Lung (tissue), 12 donors: ENCODE data around the gene DYNLRB1. TPM values are rescaled to one million over a fixed set of nuclear protein-coding genes. Genes with fewer than 3 reads are reported as not detected.

ENCODE experiments used
- ATAC-seq: fragments of 200-7000 bp; cut with Tn5 transposase; one replicate; pipeline ENCODE4 v1.9.1; 2020; ENCODE audit warnings: moderate number of reproducible peaks; ENCODE audit not compliant: insufficient read depth, low FRiP score
- DNase-seq, 3 donors: peaks; one replicate each; pipeline ENCODE4 v3.0.0-alpha.2; 2013 to 2017
- H3K27ac ChIP-seq, 2 donors: one replicate each; pipeline ENCODE4 v1.5.1; 2013; ENCODE audit warnings: mild to moderate bottlenecking in 2 of 2, moderate library complexity in 2 of 2, control low read depth in 1 of 2, inconsistent platforms in 1 of 2, low read depth in 1 of 2, low read length in 1 of 2
- H3K27me3 ChIP-seq, 3 donors: one replicate each; pipeline ENCODE4 v1.5.1; 2013; ENCODE audit warnings: low read length in 2 of 3; ENCODE audit not compliant: control insufficient read depth in 3 of 3, insufficient read depth in 3 of 3
- H3K36me3 ChIP-seq, 4 donors: one replicate each; pipeline ENCODE4 v1.5.1; 2013; ENCODE audit warnings: low read length in 4 of 4, mild to moderate bottlenecking in 1 of 4, moderate library complexity in 1 of 4; ENCODE audit not compliant: control insufficient read depth in 4 of 4, insufficient read depth in 4 of 4
- H3K4me1 ChIP-seq, 5 donors: one replicate each; pipeline ENCODE4 v1.5.1; 2013; ENCODE audit warnings: low read length in 5 of 5, mild to moderate bottlenecking in 2 of 5, moderate library complexity in 1 of 5; ENCODE audit not compliant: control insufficient read depth in 5 of 5, insufficient read depth in 5 of 5
- H3K4me3 ChIP-seq: one replicate; pipeline ENCODE4 v1.5.1; 2013; ENCODE audit warnings: mild to moderate bottlenecking, control low read depth, moderate library complexity
- H3K9ac ChIP-seq, 2 donors: one replicate each; pipeline ENCODE4 v1.5.1; 2013; ENCODE audit warnings: low read length in 2 of 2, control low read depth in 1 of 2; ENCODE audit not compliant: insufficient read depth in 1 of 2
- H3K9me3 ChIP-seq, 4 donors: one replicate each; pipeline ENCODE4 v1.5.1; 2013; ENCODE audit warnings: low read length in 3 of 4, mild to moderate bottlenecking in 1 of 4, moderate library complexity in 1 of 4; ENCODE audit not compliant: control insufficient read depth in 4 of 4, insufficient read depth in 3 of 4
- CTCF ChIP-seq: IDR thresholded peaks from 2 replicates; pipeline ENCODE4 v1.5.1; 2012; ENCODE audit warnings: mild to moderate bottlenecking; ENCODE audit errors: control extremely low read depth, extremely low read depth
- WGBS, 2 donors: extraction: QIAGEN DNeasy Blood & Tissue Kit; methylation state at CpG; one replicate each; pipeline ENCODE4 v1.1.7; 2013; 5-methylcytosine and 5-hydroxymethylcytosine counted together
- polyA plus RNA-seq, 2 donors: library from polyadenylated mRNA; stranded (reverse); fragments of 200-250 nt; gene quantifications; one replicate each; pipeline ENCODE4 v1.2.1, GENCODE V29; 2013
- total RNA-seq, 2 donors: library from RNA; depleted of rRNA in 1 of 2; stranded (reverse); fragments of >200 nt in 1 of 2; gene quantifications; one replicate each; pipeline ENCODE4 v1.2.1, GENCODE V29; 2014 to 2021
- donor health status: control.
- donor health status: control.
- donor health status: Bipolar disorder and iron deficiency.
- donor health status: healthy.
- donor health status: DM: yes; HTN: yes; CAD: no.

Gene DYNLRB1
- total and polyA plus RNA-seq, 4 donors, result 77.3 to 433 (median 156) TPM

GRCh38 chr20:34561661-34562060, 45.4 kb downstream of the DYNLRB1 start:
- no peak for ATAC-seq
- Histone ChIP-seq H3K36me3 (peaks cover 0 to 6% (median 3%) of the 10 kb centered on the region in 4 donors), H3K27ac (peak overlapping the region in 1 of 2 donors; percentile 1), H3K9ac (no peak overlapping the region), H3K9me3 (no peaks in the 10 kb centered on the region), H3K4me1 (peaks cover 0 to 4% (median 0%) of the 10 kb centered on the region in 5 donors), H3K27me3 (no peaks in the 10 kb centered on the region), H3K4me3 (no peak overlapping the region)
- DNase-seq, result no peak
- TF ChIP-seq CTCF, result no peak
- 83 to 84% methylated on average over 10 of the region's 10 CpGs for WGBS, 2 donors

GRCh38 chr20:34562641-34563040, 46.4 kb downstream of the DYNLRB1 start:
- H3K27me3 ChIP-seq, result no peaks in the 10 kb centered on the region
- DNase-seq (no peak), ATAC-seq (no peak)
- no peak for TF ChIP-seq CTCF
- H3K4me1 ChIP-seq, result peaks cover 0 to 4% (median 0%) of the 10 kb centered on the region in 5 donors
- no peaks in the 10 kb centered on the region for H3K9me3 ChIP-seq
- H3K36me3 ChIP-seq, result peaks cover 0 to 6% (median 3%) of the 10 kb centered on the region in 4 donors
- WGBS, 2 donors, result 67% methylated on average over 5 of the region's 5 CpGs
- H3K9ac ChIP-seq, result no peak overlapping the region
- H3K27ac ChIP-seq, result no peak overlapping the region
- no peak overlapping the region for H3K4me3 ChIP-seq

GRCh38 chr20:34564833-34565232, 48.6 kb downstream of the DYNLRB1 start:
- TF ChIP-seq CTCF, result no peak
- Histone ChIP-seq H3K27me3 (no peaks in the 10 kb centered on the region), H3K36me3 (peaks cover 0 to 6% (median 3%) of the 10 kb centered on the region in 4 donors), H3K4me3 (no peak overlapping the region), H3K9ac (no peak overlapping the region), H3K4me1 (peaks cover 0 to 3% (median 0%) of the 10 kb centered on the region in 5 donors), H3K27ac (no peak overlapping the region), H3K9me3 (no peaks in the 10 kb centered on the region)
- no peak for ATAC-seq
- DNase-seq, result no peak
- WGBS, 2 donors, result 76 to 85% methylated on average over 7 of the region's 7 CpGs
